NCI-H226 (cell line): ENCODE results near the gene IGSF9.

Source experiments
- DNase-seq: peaks from one replicate; pipeline ENCODE4 v3.0.0-alpha.2; 2015

The IGSF9 gene

GRCh38 chr1:159895836-159896545 is 49.4 kb downstream of the IGSF9 start:
- no peak for DNase-seq

GRCh38 chr1:159895286-159895685 is 50.1 kb downstream of the IGSF9 start:
- DNase-seq, result no peak

- no peak for DNase-seq
These were observed 52.5 kb downstream of the IGSF9 start for GRCh38 chr1:159892944-159893343.

GRCh38 chr1:159891275-159892157 is 53.9 kb downstream of the IGSF9 start:
- DNase-seq, result peak; percentile 71

GRCh38 chr1:159890390-159890789 is 55.0 kb downstream of the IGSF9 start:
- no peak for DNase-seq

- DNase-seq, result peak; percentile 74
These were observed 55.6 kb downstream of the IGSF9 start for GRCh38 chr1:159889821-159890252.

GRCh38 chr1:159889202-159889601 is 56.2 kb downstream of the IGSF9 start:
- no peak for DNase-seq

- DNase-seq, result no peak
These were observed 61.1 kb downstream of the IGSF9 start for GRCh38 chr1:159884296-159884695.

GRCh38 chr1:159883134-159883533 is 62.3 kb downstream of the IGSF9 start:
- DNase-seq, result no peak

GRCh38 chr1:159882527-159882862 is 62.9 kb downstream of the IGSF9 start:
- peak; percentile 21 for DNase-seq

- DNase-seq, result peak; percentile 100
These were observed 63.5 kb downstream of the IGSF9 start for GRCh38 chr1:159881622-159882526.

- DNase-seq, result no peak
These were observed 65.0 kb downstream of the IGSF9 start for GRCh38 chr1:159880430-159880829.

- peak; percentile 54 for DNase-seq
These were observed 65.4 kb downstream of the IGSF9 start for GRCh38 chr1:159879977-159880376.

- peak; percentile 64 for DNase-seq
These were observed 66.3 kb downstream of the IGSF9 start for GRCh38 chr1:159879136-159879535.

GRCh38 chr1:159877695-159878444 is 67.5 kb downstream of the IGSF9 start:
- DNase-seq, result peak; percentile 28
